GM12878 (cell line): ENCODE data around the gene CD83. TPM values are rescaled to one million over a fixed set of nuclear protein-coding genes. Genes with fewer than 3 reads are reported as not detected.

Experiments used
- BRCA1 ChIP-seq: IDR thresholded peaks from 2 replicates; pipeline ENCODE4 v1.6.1; 2011; ENCODE audit warnings: low read depth, low read length, improper control_type of control experiment
- CHD1 ChIP-seq: IDR thresholded peaks from 2 replicates; pipeline ENCODE4 v1.6.1; 2012; ENCODE audit warnings: low read depth, low read length, improper control_type of control experiment
- CTCF ChIP-seq, 3 experiments: IDR thresholded peaks in 2 of 3; conservative IDR thresholded peaks in 1 of 3; 2 replicates each; pipeline ENCODE4 v1.5.1; 2011; ENCODE audit warnings: low read depth in 3 of 3, low read length in 3 of 3, mild to moderate bottlenecking in 3 of 3, control low read depth in 2 of 3, moderate library complexity in 2 of 3, inconsistent platforms in 1 of 3, mixed read lengths in 1 of 3; ENCODE audit not compliant: control insufficient read depth in 2 of 3, insufficient read depth in 1 of 3; ENCODE audit errors: extremely low read depth in 1 of 3
- HDAC6 ChIP-seq: fragments of 200-600 bp; sonication (generic); IDR thresholded peaks from one replicate; pipeline ENCODE4 v1.8.0; 2017; ENCODE audit warnings: antibody characterized with exemption; ENCODE audit not compliant: unreplicated experiment
- IRF3 ChIP-seq: fragments of 450-650 bp; IDR thresholded peaks from 2 replicates; pipeline ENCODE4 v1.6.1; 2014; ENCODE audit warnings: mild to moderate bottlenecking
- MTA2 ChIP-seq: fragments of 450-650 bp; IDR thresholded peaks from 2 replicates; pipeline ENCODE4 v1.6.1; 2016; ENCODE audit warnings: low read depth, mild to moderate bottlenecking, moderate library complexity
- NR2C1 ChIP-seq: fragments of 450-650 bp; IDR thresholded peaks from 2 replicates; pipeline ENCODE4 v1.6.1; 2017; ENCODE audit warnings: antibody characterized with exemption, mild to moderate bottlenecking, moderate library complexity
- RFX5 ChIP-seq: IDR thresholded peaks from 2 replicates; pipeline ENCODE4 v1.6.1; 2011; ENCODE audit warnings: low read depth, low read length, improper control_type of control experiment
- RUNX3 ChIP-seq: IDR thresholded peaks from 2 replicates; pipeline ENCODE4 v1.6.1; 2012; ENCODE audit warnings: low read length, inconsistent platforms
- SRF ChIP-seq, 2 experiments: IDR thresholded peaks; 2 replicates each; pipeline ENCODE4 v1.6.1; 2011; ENCODE audit warnings: low read depth in 2 of 2, low read length in 2 of 2, mild to moderate bottlenecking in 1 of 2, moderate library complexity in 1 of 2
- STAT1 ChIP-seq: fragments of 450-650 bp; conservative IDR thresholded peaks from 2 replicates; pipeline ENCODE4 v1.6.1; 2014; ENCODE audit warnings: antibody characterized with exemption, mild to moderate bottlenecking
- STAT3 ChIP-seq: IDR thresholded peaks from 2 replicates; pipeline ENCODE4 v1.6.1; 2011; ENCODE audit warnings: low read depth, low read length, improper control_type of control experiment
- TBL1XR1 ChIP-seq: IDR thresholded peaks from 2 replicates; pipeline ENCODE4 v1.6.1; 2012; ENCODE audit warnings: low read depth, low read length, improper control_type of control experiment
- USF1 ChIP-seq: IDR thresholded peaks from 2 replicates; pipeline ENCODE4 v1.6.1; 2011; ENCODE audit warnings: borderline replicate concordance, low read depth, mild to moderate bottlenecking, moderate library complexity, mixed read lengths, low read length; ENCODE audit not compliant: insufficient read depth; ENCODE audit errors: extremely low read length
- WRNIP1 ChIP-seq: IDR thresholded peaks from 2 replicates; pipeline ENCODE4 v1.6.1; 2011; ENCODE audit warnings: low read depth, low read length, improper control_type of control experiment, borderline replicate concordance
- ZNF622 ChIP-seq: fragments of 450-650 bp; IDR thresholded peaks from 2 replicates; pipeline ENCODE4 v1.6.1; 2017; ENCODE audit warnings: mild to moderate bottlenecking, inconsistent platforms
- polyA plus RNA-seq, 11 experiments: library from polyadenylated mRNA; depleted of rRNA in 4 of 11; unstranded in 6 of 11; stranded (reverse) in 5 of 11; fragments of >200 nt; fragmentation: Nextera tagmentation in 4 of 11; fragmentation: Illumina TruSeq in 1 of 11; extraction: Ambion mirVana in 4 of 11; extraction: Trizol in 1 of 11; gene quantifications; 1 replicate in 1 of 11; 2 replicates in 10 of 11; pipeline versions ENCODE4 v1.2.1 to v1.2.3, GENCODE V29; 2011 to 2016; ENCODE audit warnings: inconsistent platforms in 2 of 11, missing spikeins in 2 of 11, low read depth in 1 of 11
- total RNA-seq, 4 experiments: library from RNA; depleted of rRNA in 3 of 4; stranded (reverse); fragments of >200 nt in 3 of 4; fragmentation: Illumina TruSeq in 1 of 4; extraction: Trizol in 1 of 4; gene quantifications; 2 replicates each; pipeline versions ENCODE4 v1.2.1 to v1.2.3, GENCODE V29; 2013 to 2021
- TF ChIP-seq, protein P1 (sequence below): fragments of 450-650 bp; formaldehyde crosslinking; IDR thresholded peaks from 2 replicates; pipeline ENCODE4 v1.4.0; 2020; ENCODE audit warnings: mild to moderate bottlenecking, moderate library complexity
- TF ChIP-seq, protein P2 (sequence below): fragments of 450-650 bp; IDR thresholded peaks from 2 replicates; pipeline ENCODE4 v1.6.1; 2017; ENCODE audit warnings: antibody characterized with exemption, mild to moderate bottlenecking, moderate library complexity

CD83 gene
- total and polyA plus RNA-seq, 10 of the 15 experiments (the other 5 are each of a cell fraction or from before 2014, with no cell fraction given), result 76.1 to 174 (median 129) TPM

DNA sequence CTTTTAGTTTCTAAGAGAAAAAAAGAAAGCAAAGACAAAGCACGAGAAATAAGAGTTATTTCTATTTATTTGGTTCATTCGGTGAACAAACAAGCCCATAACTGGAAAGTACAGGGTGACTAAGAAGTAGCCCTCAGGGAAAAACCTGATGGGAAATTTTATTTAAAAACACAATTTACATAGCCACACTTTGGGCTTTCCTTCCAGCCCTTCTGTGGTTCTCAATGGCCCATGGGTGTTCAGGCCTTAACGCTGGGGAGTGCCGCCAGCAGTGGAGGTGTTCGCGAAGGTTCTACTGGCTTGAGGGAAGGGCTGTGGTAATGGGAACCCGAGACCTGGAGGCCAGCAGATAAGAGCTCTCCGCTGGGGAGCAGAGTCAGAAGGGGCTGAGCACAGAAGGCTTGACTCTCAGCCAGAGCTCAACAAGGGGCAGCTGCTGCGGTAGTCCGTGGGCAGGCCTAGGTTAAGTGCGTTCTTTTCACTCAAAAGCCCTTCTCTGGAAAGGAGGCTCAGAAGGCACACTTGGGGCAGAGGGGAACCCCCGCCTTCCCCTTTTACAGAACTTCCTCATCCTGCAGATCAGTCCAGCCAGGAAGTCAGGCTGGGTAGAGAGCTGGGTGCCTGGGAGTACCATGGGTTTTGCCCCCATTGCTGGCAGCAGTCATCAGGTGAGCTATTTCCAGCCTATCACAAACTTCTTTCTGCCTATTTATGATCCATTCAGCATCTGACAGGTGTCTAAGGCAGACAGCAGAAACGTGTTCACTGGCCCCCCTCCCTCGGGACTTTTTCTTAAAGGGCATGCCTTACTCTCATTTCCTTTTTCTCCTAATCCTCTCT lies 8.8 kb upstream of the CD83 start (continued):
- TF ChIP-seq, protein P1, sequence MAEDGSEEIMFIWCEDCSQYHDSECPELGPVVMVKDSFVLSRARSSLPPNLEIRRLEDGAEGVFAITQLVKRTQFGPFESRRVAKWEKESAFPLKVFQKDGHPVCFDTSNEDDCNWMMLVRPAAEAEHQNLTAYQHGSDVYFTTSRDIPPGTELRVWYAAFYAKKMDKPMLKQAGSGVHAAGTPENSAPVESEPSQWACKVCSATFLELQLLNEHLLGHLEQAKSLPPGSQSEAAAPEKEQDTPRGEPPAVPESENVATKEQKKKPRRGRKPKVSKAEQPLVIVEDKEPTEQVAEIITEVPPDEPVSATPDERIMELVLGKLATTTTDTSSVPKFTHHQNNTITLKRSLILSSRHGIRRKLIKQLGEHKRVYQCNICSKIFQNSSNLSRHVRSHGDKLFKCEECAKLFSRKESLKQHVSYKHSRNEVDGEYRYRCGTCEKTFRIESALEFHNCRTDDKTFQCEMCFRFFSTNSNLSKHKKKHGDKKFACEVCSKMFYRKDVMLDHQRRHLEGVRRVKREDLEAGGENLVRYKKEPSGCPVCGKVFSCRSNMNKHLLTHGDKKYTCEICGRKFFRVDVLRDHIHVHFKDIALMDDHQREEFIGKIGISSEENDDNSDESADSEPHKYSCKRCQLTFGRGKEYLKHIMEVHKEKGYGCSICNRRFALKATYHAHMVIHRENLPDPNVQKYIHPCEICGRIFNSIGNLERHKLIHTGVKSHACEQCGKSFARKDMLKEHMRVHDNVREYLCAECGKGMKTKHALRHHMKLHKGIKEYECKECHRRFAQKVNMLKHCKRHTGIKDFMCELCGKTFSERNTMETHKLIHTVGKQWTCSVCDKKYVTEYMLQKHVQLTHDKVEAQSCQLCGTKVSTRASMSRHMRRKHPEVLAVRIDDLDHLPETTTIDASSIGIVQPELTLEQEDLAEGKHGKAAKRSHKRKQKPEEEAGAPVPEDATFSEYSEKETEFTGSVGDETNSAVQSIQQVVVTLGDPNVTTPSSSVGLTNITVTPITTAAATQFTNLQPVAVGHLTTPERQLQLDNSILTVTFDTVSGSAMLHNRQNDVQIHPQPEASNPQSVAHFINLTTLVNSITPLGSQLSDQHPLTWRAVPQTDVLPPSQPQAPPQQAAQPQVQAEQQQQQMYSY (CRISPR knock-in tag), result no peak
- TF ChIP-seq WRNIP1 (no peak), IRF3 (no peak), CHD1 (no peak), ZNF622 (no peak), TBL1XR1 (peak; percentile 85), CTCF (IDR thresholded peaks at IDR 0.05 in 2 of 3, conservative IDR thresholded peaks at IDR 0.05 in 1 of 3; ENCODE audit: control insufficient read depth in 2 of 3, extremely low read depth in 1 of 3, insufficient read depth in 1 of 3, low read depth in 3 of 3, low read length in 3 of 3) (no peak), STAT1 (no peak), STAT3 (no peak), MTA2 (peak; percentile 80), BRCA1 (no peak), NR2C1 (no peak), USF1 (peak; percentile 43), SRF (IDR thresholded peaks at IDR 0.05; ENCODE audit: low read depth in 2 of 2, low read length in 2 of 2) (0 out of 4 replicates have a peak, but pooled peaks of 1 of the 2 experiments have one; percentile 30), HDAC6 (no peak), RUNX3 (peak; percentile 65), RFX5 (no peak)
- TF ChIP-seq, protein P2, sequence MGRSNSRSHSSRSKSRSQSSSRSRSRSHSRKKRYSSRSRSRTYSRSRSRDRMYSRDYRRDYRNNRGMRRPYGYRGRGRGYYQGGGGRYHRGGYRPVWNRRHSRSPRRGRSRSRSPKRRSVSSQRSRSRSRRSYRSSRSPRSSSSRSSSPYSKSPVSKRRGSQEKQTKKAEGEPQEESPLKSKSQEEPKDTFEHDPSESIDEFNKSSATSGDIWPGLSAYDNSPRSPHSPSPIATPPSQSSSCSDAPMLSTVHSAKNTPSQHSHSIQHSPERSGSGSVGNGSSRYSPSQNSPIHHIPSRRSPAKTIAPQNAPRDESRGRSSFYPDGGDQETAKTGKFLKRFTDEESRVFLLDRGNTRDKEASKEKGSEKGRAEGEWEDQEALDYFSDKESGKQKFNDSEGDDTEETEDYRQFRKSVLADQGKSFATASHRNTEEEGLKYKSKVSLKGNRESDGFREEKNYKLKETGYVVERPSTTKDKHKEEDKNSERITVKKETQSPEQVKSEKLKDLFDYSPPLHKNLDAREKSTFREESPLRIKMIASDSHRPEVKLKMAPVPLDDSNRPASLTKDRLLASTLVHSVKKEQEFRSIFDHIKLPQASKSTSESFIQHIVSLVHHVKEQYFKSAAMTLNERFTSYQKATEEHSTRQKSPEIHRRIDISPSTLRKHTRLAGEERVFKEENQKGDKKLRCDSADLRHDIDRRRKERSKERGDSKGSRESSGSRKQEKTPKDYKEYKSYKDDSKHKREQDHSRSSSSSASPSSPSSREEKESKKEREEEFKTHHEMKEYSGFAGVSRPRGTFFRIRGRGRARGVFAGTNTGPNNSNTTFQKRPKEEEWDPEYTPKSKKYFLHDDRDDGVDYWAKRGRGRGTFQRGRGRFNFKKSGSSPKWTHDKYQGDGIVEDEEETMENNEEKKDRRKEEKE, result no peak
